OCI-LY1 (cell line): ENCODE data around the gene HYAL2.

Experiments
- H2AFZ ChIP-seq: fragments of 200-600 bp; sonication (generic), shearing (Covaris generic); 2 replicates; pipeline ENCODE4 v1.6.0; 2014; ENCODE audit warnings: antibody characterized with exemption, mild to moderate bottlenecking, low read length
- H3F3A ChIP-seq: fragments of 200-600 bp; sonication (generic), shearing (Covaris generic); 2 replicates; pipeline ENCODE4 v1.6.0; 2014; ENCODE audit warnings: mild to moderate bottlenecking, antibody characterized with exemption, low read length, moderate library complexity; ENCODE audit not compliant: insufficient read depth
- H3K27ac ChIP-seq: fragments of 200-600 bp; sonication (generic); 2 replicates; pipeline ENCODE4 v1.5.1; 2014; ENCODE audit warnings: low read length, mixed run types, mild to moderate bottlenecking, low read depth; ENCODE audit not compliant: poor library complexity, severe bottlenecking
- H3K27me3 ChIP-seq: fragments of 200-600 bp; sonication (generic); 2 replicates; pipeline ENCODE4 v1.6.0; 2014; ENCODE audit warnings: antibody characterized with exemption, mild to moderate bottlenecking, low read length, moderate library complexity; ENCODE audit not compliant: insufficient read depth
- H3K36me3 ChIP-seq: fragments of 200-600 bp; sonication (generic); 2 replicates; pipeline ENCODE4 v1.6.1; 2014; ENCODE audit warnings: mild to moderate bottlenecking, antibody characterized with exemption, low read length, moderate library complexity, mixed read lengths; ENCODE audit not compliant: insufficient read depth
- H3K4me1 ChIP-seq: fragments of 200-600 bp; sonication (generic); 2 replicates; pipeline ENCODE4 v1.5.1; 2014; ENCODE audit warnings: mild to moderate bottlenecking, low read length, moderate library complexity; ENCODE audit not compliant: insufficient read depth, severe bottlenecking
- H3K4me2 ChIP-seq: fragments of 200-600 bp; sonication (generic), shearing (Covaris generic); 2 replicates; pipeline ENCODE4 v1.6.1; 2014; ENCODE audit warnings: low read length
- H3K4me3 ChIP-seq: fragments of 200-600 bp; sonication (generic); 2 replicates; pipeline ENCODE4 v1.5.1; 2014; ENCODE audit warnings: low read length, low read depth, mild to moderate bottlenecking, mixed read lengths; ENCODE audit not compliant: poor library complexity, severe bottlenecking
- H3K79me2 ChIP-seq: fragments of 200-600 bp; shearing (Covaris generic); 2 replicates; pipeline ENCODE4 v1.6.1; 2016; ENCODE audit warnings: mixed run types, low read length, mixed read lengths; ENCODE audit not compliant: insufficient read depth
- H3K9ac ChIP-seq: fragments of 200-600 bp; sonication (generic), shearing (Covaris generic); 2 replicates; pipeline ENCODE4 v1.6.1; 2014; ENCODE audit warnings: mild to moderate bottlenecking, low read length, mixed read lengths
- H3K9me2 ChIP-seq: fragments of 200-600 bp; sonication (generic), shearing (Covaris generic); 2 replicates; pipeline ENCODE4 v1.6.1; 2014; ENCODE audit warnings: low read depth, mild to moderate bottlenecking, low read length, mixed read lengths
- H3K9me3 ChIP-seq: fragments of 200-600 bp; shearing (Covaris generic); 2 replicates; pipeline ENCODE4 v1.6.1; 2014; ENCODE audit warnings: low read length, mixed read lengths
- H4K20me1 ChIP-seq: fragments of 200-600 bp; sonication (generic), shearing (Covaris generic); 2 replicates; pipeline ENCODE4 v1.6.0; 2016; ENCODE audit warnings: mild to moderate bottlenecking, low read length; ENCODE audit not compliant: insufficient read depth
- CTCF ChIP-seq: fragments of 200-600 bp; sonication (generic), shearing (Covaris generic); IDR thresholded peaks from 2 replicates; pipeline ENCODE4 v1.5.1; 2017; ENCODE audit warnings: mild to moderate bottlenecking, antibody characterized with exemption, low read length, moderate library complexity, mixed read lengths
- EZH2 ChIP-seq: fragments of 200-600 bp; sonication (generic), shearing (Covaris generic); IDR thresholded peaks from 2 replicates; pipeline ENCODE4 v1.8.0; 2017; ENCODE audit warnings: borderline replicate concordance, mixed run types, mild to moderate bottlenecking, antibody characterized with exemption, low read length, moderate library complexity, mixed read lengths

The HYAL2 gene

GRCh38 chr3:50364573-50365079, 42.1 kb upstream of the HYAL2 start:
- H3K27me3 ChIP-seq, result peaks cover 1% of the 10 kb centered on the region

DNA sequence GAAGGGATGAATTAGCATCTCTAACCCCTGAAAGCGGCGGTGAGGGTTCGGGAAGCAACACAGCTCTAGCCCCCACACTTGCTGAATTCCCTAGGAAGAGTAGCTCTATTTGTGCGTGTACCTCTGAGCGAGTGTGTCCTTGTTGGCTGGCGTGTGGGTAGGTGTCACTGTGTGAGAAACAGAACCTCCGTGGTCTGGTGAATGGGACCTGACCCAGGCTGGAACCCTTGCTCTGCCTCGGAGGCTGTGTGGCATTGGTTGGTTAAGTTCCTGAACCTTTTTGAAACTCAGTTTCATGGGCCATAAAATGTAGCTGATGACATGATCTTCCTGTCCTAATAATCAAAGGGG, 37.2 kb upstream of the HYAL2 start:
- Histone ChIP-seq H2AFZ (no peak overlapping the region), H3F3A (no peaks in the 10 kb centered on the region), H3K9ac (peak overlapping the region; percentile 36; the same call in 1 of the 2 replicates), H3K79me2 (no peaks in the 10 kb centered on the region), H3K4me3 (peak overlapping the region; percentile 71), H3K36me3 (peaks cover 10% of the 10 kb centered on the region; the same call in 1 of the 2 replicates), H3K27me3 (no peaks in the 10 kb centered on the region), H3K27ac (no peak overlapping the region), H3K4me2 (peak overlapping the region; percentile 67), H4K20me1 (no peaks in the 10 kb centered on the region), H3K9me3 (no peaks in the 10 kb centered on the region), H3K9me2 (no peaks in the 10 kb centered on the region), H3K4me1 (peaks cover 40% of the 10 kb centered on the region)
- TF ChIP-seq CTCF (no peak), EZH2 (no peak)

More at GRCh38 chr3:50364573-50365079, 42.1 kb upstream of the HYAL2 start:
- peaks cover 17% of the 10 kb centered on the region for H3K4me1 ChIP-seq
- no peaks in the 10 kb centered on the region for H3K79me2 ChIP-seq
- no peaks in the 10 kb centered on the region for H3F3A ChIP-seq
- peak overlapping the region; percentile 37; the same call in 1 of the 2 replicates for H3K9ac ChIP-seq
- TF ChIP-seq EZH2 (no peak), CTCF (no peak)
- no peak overlapping the region for H3K27ac ChIP-seq
- peak overlapping the region; percentile 66 for H3K4me3 ChIP-seq
- no peak overlapping the region for H2AFZ ChIP-seq
- no peaks in the 10 kb centered on the region for H3K36me3 ChIP-seq
- H3K9me3 ChIP-seq, result no peaks in the 10 kb centered on the region
- no peaks in the 10 kb centered on the region for H4K20me1 ChIP-seq
- no peaks in the 10 kb centered on the region for H3K9me2 ChIP-seq
- H3K4me2 ChIP-seq, result peak overlapping the region; percentile 59

- no peaks in the 10 kb centered on the region for H3K79me2 ChIP-seq
- no peaks in the 10 kb centered on the region for H4K20me1 ChIP-seq
- H3K4me1 ChIP-seq, result peaks cover 37% of the 10 kb centered on the region
- H2AFZ ChIP-seq, result no peak within 1 kb of the TSS
- H3K36me3 ChIP-seq, result peaks cover 14% of the 10 kb centered on the region; the same call in 1 of the 2 replicates
- peak within 1 kb of the TSS; percentile 67 for H3K4me2 ChIP-seq
- H3K4me3 ChIP-seq, result peak within 1 kb of the TSS; percentile 71
- H3K27ac ChIP-seq, result no peak within 1 kb of the TSS
- H3F3A ChIP-seq, result no peaks in the 10 kb centered on the region
- TF ChIP-seq EZH2, result no peak
- TF ChIP-seq CTCF, result no peak
- no peaks in the 10 kb centered on the region for H3K9me3 ChIP-seq
- no peaks in the 10 kb centered on the region for H3K27me3 ChIP-seq
- peak within 1 kb of the TSS; percentile 82 for H3K9ac ChIP-seq
- H3K9me2 ChIP-seq, result no peaks in the 10 kb centered on the region
Measured at GRCh38 chr3:50358911-50359759, 36.6 kb upstream of the HYAL2 start, which contains the start of gene TMEM115. TSS of gene TMEM115 (minus strand) at chr3:50359521. CDS start at chr3:50359063, 458 bp downstream.
